WERI-Rb-1 (cell line): ENCODE measurements around the gene STRIP1.
"Not testable (repeated sequence)": the region's sequence is repeated elsewhere in the genome, so short reads cannot be mapped to it uniquely, and the experiment has no call there.

Experiments used
- DNase-seq: peaks from one replicate; pipeline ENCODE4 v3.0.0-alpha.2; 2020
- H3K27ac ChIP-seq: fragments of 250-450 bp; sonication (Bioruptor Pico); 2 replicates; pipeline ENCODE4 v1.5.1; 2020; ENCODE audit warnings: mild to moderate bottlenecking, moderate library complexity
- H3K27me3 ChIP-seq: fragments of 250-450 bp; sonication (Bioruptor Pico); 2 replicates; pipeline ENCODE4 v1.5.1; 2021; ENCODE audit warnings: mild to moderate bottlenecking, low read depth, moderate library complexity; ENCODE audit not compliant: insufficient read depth, severe bottlenecking
- H3K36me3 ChIP-seq: fragments of 250-450 bp; sonication (Bioruptor Pico); 2 replicates; pipeline ENCODE4 v1.5.1; 2020; ENCODE audit warnings: mild to moderate bottlenecking, moderate library complexity
- H3K4me3 ChIP-seq: 2 replicates; pipeline ENCODE4 v1.5.1; 2011; ENCODE audit warnings: low read depth, mild to moderate bottlenecking, control low read depth, low read length
- H3K9me3 ChIP-seq: fragments of 250-450 bp; sonication (Bioruptor Pico); 2 replicates; pipeline ENCODE4 v1.5.1; 2021; ENCODE audit warnings: mild to moderate bottlenecking, moderate library complexity; ENCODE audit not compliant: severe bottlenecking
- TF ChIP-seq, protein P1 (sequence below): IDR thresholded peaks from 2 replicates; pipeline ENCODE4 v1.5.1; 2011; ENCODE audit warnings: low read depth, mild to moderate bottlenecking, control low read depth, inconsistent platforms, low read length

Gene STRIP1

GRCh38 chr1:110074166-110074565 is 39.7 kb downstream of the STRIP1 start:
- Histone ChIP-seq H3K27ac (no peak overlapping the region), H3K4me3 (no peak overlapping the region), H3K27me3 (no peaks in the 10 kb centered on the region), H3K36me3 (no peaks in the 10 kb centered on the region), H3K9me3 (no peaks in the 10 kb centered on the region)
- TF ChIP-seq, protein P1, sequence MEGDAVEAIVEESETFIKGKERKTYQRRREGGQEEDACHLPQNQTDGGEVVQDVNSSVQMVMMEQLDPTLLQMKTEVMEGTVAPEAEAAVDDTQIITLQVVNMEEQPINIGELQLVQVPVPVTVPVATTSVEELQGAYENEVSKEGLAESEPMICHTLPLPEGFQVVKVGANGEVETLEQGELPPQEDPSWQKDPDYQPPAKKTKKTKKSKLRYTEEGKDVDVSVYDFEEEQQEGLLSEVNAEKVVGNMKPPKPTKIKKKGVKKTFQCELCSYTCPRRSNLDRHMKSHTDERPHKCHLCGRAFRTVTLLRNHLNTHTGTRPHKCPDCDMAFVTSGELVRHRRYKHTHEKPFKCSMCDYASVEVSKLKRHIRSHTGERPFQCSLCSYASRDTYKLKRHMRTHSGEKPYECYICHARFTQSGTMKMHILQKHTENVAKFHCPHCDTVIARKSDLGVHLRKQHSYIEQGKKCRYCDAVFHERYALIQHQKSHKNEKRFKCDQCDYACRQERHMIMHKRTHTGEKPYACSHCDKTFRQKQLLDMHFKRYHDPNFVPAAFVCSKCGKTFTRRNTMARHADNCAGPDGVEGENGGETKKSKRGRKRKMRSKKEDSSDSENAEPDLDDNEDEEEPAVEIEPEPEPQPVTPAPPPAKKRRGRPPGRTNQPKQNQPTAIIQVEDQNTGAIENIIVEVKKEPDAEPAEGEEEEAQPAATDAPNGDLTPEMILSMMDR = no peak
- DNase-seq = no peak

GRCh38 chr1:110076789-110077500 is 42.5 kb downstream of the STRIP1 start:
- H3K36me3 ChIP-seq = no peaks in the 10 kb centered on the region
- H3K27ac ChIP-seq = no peak overlapping the region
- no peak for DNase-seq
- no peaks in the 10 kb centered on the region for H3K9me3 ChIP-seq
- no peak overlapping the region for H3K4me3 ChIP-seq
- TF ChIP-seq, protein P1 = no peak
- H3K27me3 ChIP-seq = no peaks in the 10 kb centered on the region

DNA sequence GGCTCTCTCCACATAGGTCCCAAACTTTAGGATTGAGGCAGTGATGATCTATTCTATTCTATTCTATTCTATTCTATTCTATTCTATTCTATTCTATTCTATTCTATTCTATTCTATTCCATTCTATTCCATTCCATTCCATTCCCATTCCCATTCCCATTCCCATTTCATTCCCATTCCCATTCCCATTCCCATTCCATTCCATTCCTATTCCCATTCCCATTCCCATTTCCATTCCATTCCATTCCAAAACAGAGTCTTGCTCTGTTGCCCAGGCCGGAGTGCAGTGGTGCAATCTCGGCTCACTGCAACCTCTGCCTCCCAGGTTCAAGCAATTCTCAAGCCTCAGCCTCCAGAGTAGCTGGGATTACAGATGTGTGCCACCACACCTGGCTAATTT is 45.6 kb downstream of the STRIP1 start:
- not testable (repeated sequence) for H3K36me3 ChIP-seq, DNase-seq, H3K27ac ChIP-seq, H3K9me3 ChIP-seq, H3K4me3 ChIP-seq
- peaks cover 20% of the 10 kb centered on the region for H3K27me3 ChIP-seq

DNA sequence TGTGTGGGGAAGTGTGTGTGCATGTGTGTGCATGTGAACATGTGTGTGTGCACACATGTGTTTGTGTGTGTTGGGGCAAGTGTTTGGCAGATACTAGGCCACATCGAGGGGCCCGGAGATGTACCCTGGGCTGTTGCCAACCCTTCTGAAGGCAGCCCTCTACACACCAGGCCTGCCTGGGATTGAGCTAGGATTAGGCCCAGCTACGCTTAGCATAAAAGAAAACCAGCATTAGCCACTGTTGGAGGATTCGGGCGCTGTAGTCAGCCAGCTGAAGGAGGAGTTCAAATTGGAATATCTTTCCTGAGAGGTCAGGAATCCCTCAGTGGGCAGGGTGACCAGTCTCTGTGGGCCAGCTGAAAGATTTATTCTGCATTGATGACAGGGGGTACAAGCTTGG is 46.6 kb downstream of the STRIP1 start:
- H3K9me3 ChIP-seq = no peaks in the 10 kb centered on the region
- TF ChIP-seq, protein P1 = no peak
- no peak overlapping the region for H3K27ac ChIP-seq
- H3K36me3 ChIP-seq = no peaks in the 10 kb centered on the region
- H3K4me3 ChIP-seq = no peak overlapping the region
- DNase-seq = no peak
- H3K27me3 ChIP-seq = peaks cover 27% of the 10 kb centered on the region

GRCh38 chr1:110082477-110082876 is 48.1 kb downstream of the STRIP1 start:
- no peak for DNase-seq
- Histone ChIP-seq H3K9me3 (no peaks in the 10 kb centered on the region), H3K4me3 (no peak overlapping the region), H3K36me3 (no peaks in the 10 kb centered on the region), H3K27ac (no peak overlapping the region), H3K27me3 (peaks cover 30% of the 10 kb centered on the region)
- TF ChIP-seq, protein P1 = no peak

GRCh38 chr1:110083061-110083865 is 48.8 kb downstream of the STRIP1 start:
- Histone ChIP-seq H3K36me3 (no peaks in the 10 kb centered on the region), H3K27ac (no peak overlapping the region), H3K27me3 (peaks cover 30% of the 10 kb centered on the region), H3K9me3 (no peaks in the 10 kb centered on the region), H3K4me3 (no peak overlapping the region)
- TF ChIP-seq, protein P1 = no peak
- no peak for DNase-seq
